ENCODE data around the gene BCL7B.

GRCh38 chr7:73555411-73555982 lies 2.0 kb downstream of the BCL7B start:
- TF ChIP-seq GABPB1 (CRISPR knock-in tag; IDR thresholded peaks at IDR 0.05) (no peak), KDM1A (CRISPR knock-in tag; IDR thresholded peaks at IDR 0.05) (no peak), POLR2AphosphoS5 (IDR thresholded peaks at IDR 0.05; ENCODE audit: low read depth, low read length) (no peak), HCFC1 (IDR thresholded peaks at IDR 0.05; ENCODE audit: low read depth, low read length) (no peak), ZSCAN25 (CRISPR knock-in tag; IDR thresholded peaks at IDR 0.05) (no peak), DNMT3B (CRISPR knock-in tag; conservative IDR thresholded peaks at IDR 0.05) (no peak), ZNF329 (CRISPR knock-in tag; IDR thresholded peaks at IDR 0.05; ENCODE audit: low read depth) (no peak), CREB1 (IDR thresholded peaks at IDR 0.05) (no peak), CREB1 (CRISPR knock-in tag; IDR thresholded peaks at IDR 0.05) (no peak), POLR2A (IDR thresholded peaks at IDR 0.05; ENCODE audit: insufficient read depth in 1 of 2, low read depth in 2 of 2, low read length in 2 of 2) (no peak), ZNF879 (CRISPR knock-in tag; IDR thresholded peaks at IDR 0.05) (no peak), PBX2 (CRISPR knock-in tag; IDR thresholded peaks at IDR 0.05) (no peak)
- TF ChIP-seq, protein P1, sequence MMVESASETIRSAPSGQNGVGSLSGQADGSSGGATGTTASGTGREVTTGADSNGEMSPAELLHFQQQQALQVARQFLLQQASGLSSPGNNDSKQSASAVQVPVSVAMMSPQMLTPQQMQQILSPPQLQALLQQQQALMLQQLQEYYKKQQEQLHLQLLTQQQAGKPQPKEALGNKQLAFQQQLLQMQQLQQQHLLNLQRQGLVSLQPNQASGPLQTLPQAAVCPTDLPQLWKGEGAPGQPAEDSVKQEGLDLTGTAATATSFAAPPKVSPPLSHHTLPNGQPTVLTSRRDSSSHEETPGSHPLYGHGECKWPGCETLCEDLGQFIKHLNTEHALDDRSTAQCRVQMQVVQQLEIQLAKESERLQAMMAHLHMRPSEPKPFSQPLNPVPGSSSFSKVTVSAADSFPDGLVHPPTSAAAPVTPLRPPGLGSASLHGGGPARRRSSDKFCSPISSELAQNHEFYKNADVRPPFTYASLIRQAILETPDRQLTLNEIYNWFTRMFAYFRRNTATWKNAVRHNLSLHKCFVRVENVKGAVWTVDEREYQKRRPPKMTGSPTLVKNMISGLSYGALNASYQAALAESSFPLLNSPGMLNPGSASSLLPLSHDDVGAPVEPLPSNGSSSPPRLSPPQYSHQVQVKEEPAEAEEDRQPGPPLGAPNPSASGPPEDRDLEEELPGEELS (CRISPR knock-in tag; IDR thresholded peaks at IDR 0.05) = no peak
